HG03103 (cell line): ENCODE data around the gene CTDP1.
"Not testable (repeated sequence)": the region's sequence is repeated elsewhere in the genome, so short reads cannot be mapped to it uniquely, and the experiment has no call there.

Source experiments
- ATAC-seq: cut with Tn5 transposase; IDR thresholded peaks from one replicate; pipeline ENCODE4 v1.9.1; 2021; ENCODE audit warnings: low read depth; ENCODE audit not compliant: unreplicated experiment

CTDP1 gene

GRCh38 chr18:79719478-79720358 is 40.1 kb downstream of the CTDP1 start:
- not testable (repeated sequence) for ATAC-seq

- no peak for ATAC-seq
Measured at GRCh38 chr18:79720359-79720733, 40.7 kb downstream of the CTDP1 start.

DNA sequence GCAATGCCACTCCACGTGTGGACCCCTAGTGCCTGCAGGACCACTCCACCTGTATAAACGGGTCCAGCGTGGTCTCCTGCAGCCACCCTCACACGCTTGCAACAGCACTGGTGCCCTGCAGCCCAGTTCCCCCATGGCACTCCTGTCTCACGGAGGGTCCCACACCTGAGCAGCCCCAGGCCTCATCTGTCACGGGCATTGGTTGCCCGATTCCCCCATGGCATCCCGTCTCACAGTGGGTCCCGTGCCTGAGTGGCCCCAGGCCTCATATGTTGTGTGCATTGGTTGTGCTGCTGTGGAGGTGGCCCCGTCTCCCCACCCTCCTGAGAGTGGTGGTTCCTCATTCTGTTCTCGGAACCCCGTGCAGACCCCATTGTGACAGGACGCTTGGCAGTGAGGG is 43.4 kb downstream of the CTDP1 start:
- ATAC-seq, result no peak

- ATAC-seq, result no peak
Measured at GRCh38 chr18:79723628-79724027, 44.0 kb downstream of the CTDP1 start.

- ATAC-seq, result no peak
Measured at GRCh38 chr18:79724299-79725080, 44.9 kb downstream of the CTDP1 start.

GRCh38 chr18:79725486-79725885 is 45.9 kb downstream of the CTDP1 start:
- no peak for ATAC-seq

DNA sequence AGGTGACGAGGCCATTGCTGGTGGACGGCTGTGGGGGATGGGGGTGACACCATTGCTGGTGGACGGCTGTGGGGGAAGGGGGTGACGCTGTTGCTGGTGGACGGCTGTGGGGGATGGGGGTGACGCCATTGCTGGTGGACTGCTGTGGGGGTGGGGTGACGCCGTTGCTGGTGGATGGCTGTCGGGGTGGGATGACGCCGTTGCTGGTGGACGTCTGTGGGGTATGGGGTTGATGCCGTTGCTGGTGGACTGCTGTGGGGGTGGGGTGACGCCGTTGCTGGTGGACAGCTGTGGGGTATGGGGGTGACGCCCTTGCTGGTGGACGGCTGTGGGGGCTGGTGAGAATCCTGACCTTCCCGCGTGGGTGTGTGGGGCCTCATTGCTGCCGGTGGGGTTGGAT is 47.1 kb downstream of the CTDP1 start:
- ATAC-seq, result no peak

DNA sequence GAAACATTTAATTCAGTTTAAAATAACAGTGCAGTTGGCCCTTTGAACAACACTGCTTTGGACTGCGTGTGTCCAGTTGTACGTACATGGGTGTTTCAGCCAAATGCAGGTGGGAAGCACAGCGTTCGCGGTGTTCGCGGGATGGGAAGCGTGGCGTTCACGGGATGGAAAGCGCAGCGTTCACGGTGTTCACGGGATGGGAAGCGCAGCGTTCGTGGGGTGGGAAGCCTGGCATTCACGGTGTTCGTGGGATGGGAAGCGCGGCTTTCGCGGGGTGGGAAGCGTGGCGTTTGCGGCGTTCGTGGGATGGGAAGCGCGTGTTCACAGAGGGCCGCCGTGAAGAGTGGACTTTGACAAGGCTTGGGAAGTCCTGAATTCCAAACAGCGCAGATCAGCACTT is 47.6 kb downstream of the CTDP1 start:
- ATAC-seq, result no peak

GRCh38 chr18:79728931-79729586 is 49.5 kb downstream of the CTDP1 start:
- ATAC-seq, result no peak

DNA sequence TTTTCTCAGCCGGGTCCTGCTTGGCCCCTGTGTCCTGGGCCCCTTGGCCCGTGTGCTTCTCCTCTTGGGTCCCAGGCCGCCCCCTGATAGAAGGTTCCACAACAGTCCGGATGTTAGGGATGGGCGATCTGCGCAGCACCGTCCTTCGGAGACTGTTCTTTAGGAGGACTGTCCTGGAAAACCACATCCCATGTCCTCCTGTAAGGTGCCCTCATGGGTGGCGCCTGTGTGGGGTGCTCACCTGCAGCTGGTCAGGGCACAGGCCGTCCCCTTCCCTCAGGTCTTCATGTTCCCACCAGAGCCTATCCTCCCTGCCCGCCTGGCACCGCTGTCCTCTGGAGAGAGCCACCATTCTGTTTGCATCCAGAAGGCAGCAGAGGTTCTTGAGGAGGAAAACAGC is 50.0 kb downstream of the CTDP1 start:
- ATAC-seq, result no peak

DNA sequence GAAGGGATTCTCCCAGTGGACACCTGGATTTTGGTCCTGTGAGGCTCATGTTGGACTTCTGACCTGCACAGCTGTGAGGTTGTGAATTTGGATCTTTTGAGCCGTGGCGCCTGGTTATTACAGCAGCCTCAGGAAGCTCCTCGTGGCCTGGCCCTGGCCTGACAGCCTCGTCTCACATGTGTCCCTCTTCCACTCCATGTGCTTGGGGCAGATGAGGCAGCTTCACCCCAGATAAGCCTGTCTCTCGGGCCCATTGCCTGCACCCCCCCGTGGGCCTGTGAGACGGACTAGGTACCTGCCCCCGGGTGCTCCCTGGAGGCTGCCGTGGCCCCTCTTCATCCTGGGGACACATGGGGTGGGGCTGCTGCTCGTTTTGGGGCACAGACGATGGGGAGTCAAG is 51.2 kb downstream of the CTDP1 start:
- ATAC-seq, result no peak

DNA sequence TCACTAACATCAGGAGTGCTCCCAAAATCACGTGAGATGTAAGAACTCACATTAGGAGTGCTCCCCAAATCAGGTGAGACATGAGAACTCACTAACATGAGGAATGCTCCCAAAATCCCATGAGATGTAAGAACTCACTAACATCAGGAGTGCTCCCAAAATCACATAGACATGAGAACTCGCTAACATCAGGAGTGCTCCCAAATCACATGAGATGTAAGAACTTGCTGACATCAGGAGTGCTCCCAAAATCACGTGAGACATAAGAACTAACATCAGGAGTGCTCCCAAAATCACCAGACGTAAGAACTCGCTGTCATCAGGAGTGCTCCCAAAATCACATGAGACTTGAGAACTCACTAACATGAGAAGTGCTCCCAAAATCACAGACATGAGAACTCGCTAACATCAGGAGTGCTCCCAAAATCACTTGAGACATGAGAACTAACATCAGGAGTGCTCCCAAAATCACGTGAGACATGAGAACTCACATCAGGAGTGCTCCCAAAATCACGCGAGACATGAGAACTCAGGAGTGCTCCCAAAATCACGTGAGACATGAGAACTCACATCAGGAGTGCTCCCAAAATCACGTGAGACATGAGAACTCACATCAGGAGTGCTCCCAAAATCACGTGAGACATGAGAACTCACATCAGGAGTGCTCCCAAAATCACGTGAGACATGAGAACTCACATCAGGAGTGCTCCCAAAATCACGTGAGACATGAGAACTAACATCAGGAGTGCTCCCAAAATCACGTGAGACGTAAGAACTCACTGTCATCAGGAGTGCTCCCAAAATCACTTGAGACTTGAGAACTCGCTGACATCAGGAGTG is 52.5 kb downstream of the CTDP1 start:
- not testable (repeated sequence) for ATAC-seq

GRCh38 chr18:79732721-79733025 is 53.1 kb downstream of the CTDP1 start:
- ATAC-seq, result no peak

- ATAC-seq, result no peak
Measured at GRCh38 chr18:79733135-79733701, 53.6 kb downstream of the CTDP1 start.

- ATAC-seq, result no peak
Measured at GRCh38 chr18:79733986-79734770, 54.6 kb downstream of the CTDP1 start.

DNA sequence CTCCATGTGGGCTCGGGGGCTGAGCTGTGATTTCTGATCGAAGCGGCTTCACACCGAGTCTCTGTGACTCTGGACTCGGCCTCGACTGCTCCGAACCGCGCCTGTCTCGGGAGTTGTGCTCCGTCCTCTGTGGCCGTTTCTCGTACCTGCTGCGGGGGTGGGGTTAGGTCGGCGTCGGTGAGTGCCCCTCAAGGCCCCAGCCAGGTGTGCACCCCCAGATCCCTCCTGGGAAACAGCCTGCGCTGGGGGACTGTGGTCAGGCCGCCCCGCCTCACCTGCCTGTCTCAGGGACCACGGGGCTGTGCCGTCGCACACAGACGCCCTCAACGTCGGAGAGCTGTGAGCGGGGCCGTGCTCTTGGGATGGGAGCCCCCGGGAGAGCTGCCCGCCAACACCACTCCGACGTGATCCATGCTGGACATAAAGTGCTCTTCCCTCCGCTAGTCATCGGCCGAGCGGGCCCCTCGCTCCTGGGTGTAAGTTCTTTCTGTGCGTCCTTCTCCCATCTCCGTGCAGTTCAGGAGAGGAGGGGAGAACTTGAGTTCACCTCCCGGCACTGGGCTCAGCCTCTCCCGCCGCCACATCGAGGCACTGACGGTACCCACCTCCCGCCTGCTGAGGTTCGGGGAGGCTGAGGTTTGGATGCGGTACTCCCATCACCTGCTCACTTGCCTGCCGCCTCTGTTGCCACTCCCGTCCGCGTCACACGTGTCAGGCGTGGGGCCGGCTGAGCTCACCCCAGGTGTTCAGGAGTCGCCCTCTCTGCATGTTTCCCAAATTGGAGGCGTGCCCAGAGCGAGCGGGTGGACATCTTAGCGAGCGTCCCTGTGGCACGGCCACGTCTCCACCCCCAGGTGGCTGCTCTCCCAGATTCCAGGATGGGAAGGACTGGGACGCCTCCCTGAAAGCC is 55.7 kb downstream of the CTDP1 start:
- no peak for ATAC-seq

- ATAC-seq, result no peak
Measured at GRCh38 chr18:79736230-79736629, 56.6 kb downstream of the CTDP1 start.

- ATAC-seq, result no peak
Measured at GRCh38 chr18:79736846-79737245, 57.2 kb downstream of the CTDP1 start.
